Right atrium auricular region (tissue), 2 donors: ENCODE measurements around the gene ERCC6. TPM values are rescaled to one million over a fixed set of nuclear protein-coding genes. Genes with fewer than 3 reads are reported as not detected.
A peak's percentile ranks its signal among the peaks of the same experiment; 100 is the strongest.

ENCODE experiments used
- DNase-seq: peaks from one replicate; pipeline ENCODE4 v3.0.0-alpha.2; 2019; ENCODE audit warnings: low spot score
- H3K27ac ChIP-seq, 2 donors: fragments of 200-600 bp; sonication (generic); 1 replicate in 1 of 2; 2 replicates in 1 of 2; pipeline ENCODE4 v1.5.1; 2016 to 2019
- H3K27me3 ChIP-seq, 2 donors: fragments of 200-600 bp; sonication (generic); one replicate each; pipeline versions ENCODE4 v1.5.1 to v1.6.0; 2017 to 2019
- H3K36me3 ChIP-seq: fragments of 200-600 bp; sonication (generic); one replicate; pipeline ENCODE4 v1.5.1; 2016
- H3K4me1 ChIP-seq, 2 donors: fragments of 200-600 bp; sonication (generic); one replicate each; pipeline versions ENCODE4 v1.5.1 to v1.6.0; 2017 to 2019
- H3K4me3 ChIP-seq, 2 donors: fragments of 200-600 bp; sonication (generic); 1 replicate in 1 of 2; 2 replicates in 1 of 2; pipeline ENCODE4 v1.5.1; 2017 to 2019; ENCODE audit warnings: mild to moderate bottlenecking in 1 of 2, moderate library complexity in 1 of 2
- H3K9me3 ChIP-seq, 2 donors: fragments of 200-600 bp; sonication (generic); one replicate each; pipeline ENCODE4 v1.5.1; 2019
- CTCF ChIP-seq, 2 donors: fragments of 200-600 bp; sonication (generic); IDR thresholded peaks; one replicate each; pipeline ENCODE4 v1.5.1; 2019; ENCODE audit warnings: antibody characterized with exemption in 2 of 2
- total RNA-seq, 2 donors: library from RNA; depleted of rRNA; stranded (reverse); fragments of >200 nt; gene quantifications; one replicate each; pipeline ENCODE4 v1.1.0, GENCODE V29; 2016

The ERCC6 gene
- total RNA-seq, 2 donors from 2014 or later = 11.5 to 12.0 TPM

GRCh38 chr10:49558190-49558589 is 19.3 kb upstream of the ERCC6 start:
- Histone ChIP-seq H3K27me3 (no peaks in the 10 kb centered on the region), H3K4me1 (no peaks in the 10 kb centered on the region), H3K9me3 (peaks cover 0 to 18% of the 10 kb centered on the region in 2 donors), H3K27ac (no peak overlapping the region), H3K36me3 (no peaks in the 10 kb centered on the region), H3K4me3 (no peak overlapping the region)
- no peak for DNase-seq
- no peak for TF ChIP-seq CTCF (IDR thresholded peaks at IDR 0.05)

- H3K27ac ChIP-seq = no peak overlapping the region
- no peaks in the 10 kb centered on the region for H3K4me1 ChIP-seq
- H3K36me3 ChIP-seq = no peaks in the 10 kb centered on the region
- DNase-seq = no peak
- no peak overlapping the region for H3K4me3 ChIP-seq
- peaks cover 0 to 18% of the 10 kb centered on the region in 2 donors for H3K9me3 ChIP-seq
- H3K27me3 ChIP-seq = no peaks in the 10 kb centered on the region
- TF ChIP-seq CTCF (IDR thresholded peaks at IDR 0.05) = no peak
These were observed 18.8 kb upstream of the ERCC6 start for GRCh38 chr10:49557681-49558080.

- Histone ChIP-seq H3K4me1 (no peaks in the 10 kb centered on the region), H3K9me3 (peaks cover 0 to 18% of the 10 kb centered on the region in 2 donors), H3K36me3 (no peaks in the 10 kb centered on the region), H3K4me3 (no peak overlapping the region), H3K27ac (no peak overlapping the region), H3K27me3 (no peaks in the 10 kb centered on the region)
- no peak for TF ChIP-seq CTCF (IDR thresholded peaks at IDR 0.05)
- no peak for DNase-seq
These were observed 17.8 kb upstream of the ERCC6 start for GRCh38 chr10:49556723-49557122.

- Histone ChIP-seq H3K27ac (peak overlapping the region in 1 of 2 donors; percentile 16), H3K4me3 (no peak overlapping the region)
These were observed 13.4 kb upstream of the ERCC6 start for GRCh38 chr10:49552277-49552676.

GRCh38 chr10:49550563-49550962 is 11.6 kb upstream of the ERCC6 start:
- no peak for TF ChIP-seq CTCF (IDR thresholded peaks at IDR 0.05)
- no peak overlapping the region for H3K27ac ChIP-seq
- H3K36me3 ChIP-seq = no peaks in the 10 kb centered on the region
- H3K9me3 ChIP-seq = peaks cover 0 to 5% of the 10 kb centered on the region in 2 donors
- H3K4me1 ChIP-seq = no peaks in the 10 kb centered on the region
- DNase-seq = no peak
- no peaks in the 10 kb centered on the region for H3K27me3 ChIP-seq
- H3K4me3 ChIP-seq = no peak overlapping the region

More at GRCh38 chr10:49552277-49552676, 13.4 kb upstream of the ERCC6 start:
- TF ChIP-seq CTCF (IDR thresholded peaks at IDR 0.05) = no peak
- no peak for DNase-seq
- H3K4me1 ChIP-seq = no peaks in the 10 kb centered on the region
- H3K27me3 ChIP-seq = no peaks in the 10 kb centered on the region
- no peaks in the 10 kb centered on the region for H3K36me3 ChIP-seq
- H3K9me3 ChIP-seq = peaks cover 0 to 18% of the 10 kb centered on the region in 2 donors

- H3K36me3 ChIP-seq = no peaks in the 10 kb centered on the region
- H3K9me3 ChIP-seq = no peaks in the 10 kb centered on the region
- no peak overlapping the region for H3K27ac ChIP-seq
- no peak for TF ChIP-seq CTCF (IDR thresholded peaks at IDR 0.05)
- no peak overlapping the region for H3K4me3 ChIP-seq
- no peak for DNase-seq
- no peaks in the 10 kb centered on the region for H3K27me3 ChIP-seq
- no peaks in the 10 kb centered on the region for H3K4me1 ChIP-seq
These were observed 10.9 kb upstream of the ERCC6 start for GRCh38 chr10:49549640-49550346.
